H1 (cell line): Measurements from ENCODE around the gene IGFALS. TPM values are rescaled to one million over a fixed set of nuclear protein-coding genes. Genes with fewer than 3 reads are reported as not detected.

Experiments used
- CTCF ChIA-PET: fragments of 300-600 bp; sonication (Branson Sonifier 250); formaldehyde crosslinking; loops from one replicate; lab custom pipeline; 2021; ENCODE audit not compliant: partially characterized antibody; lab: Charles Lee
- POLR2A ChIA-PET: fragments of 300-600 bp; sonication (Branson Sonifier 250); formaldehyde crosslinking; loops from one replicate; lab custom pipeline; 2021; ENCODE audit warnings: inconsistent platforms; ENCODE audit not compliant: partially characterized antibody; lab: Charles Lee
- DNase-seq, 2 experiments: peaks; one replicate each; pipeline versions ENCODE4 v3.0.0 to v3.0.0-alpha.2; 2010 to 2022; ENCODE audit warnings: low spot score in 2 of 2, low read depth in 1 of 2, mixed read lengths in 1 of 2
- FAIRE-seq: peaks from 2 replicates; lab custom pipeline; 2011; peaks lifted over from hg19 to GRCh38; lab: Jason Lieb, UNC
- H2AFZ ChIP-seq: 2 replicates; pipeline ENCODE4 v1.8.1; 2012; ENCODE audit warnings: low read length, inconsistent platforms
- H2AK5ac ChIP-seq: 2 replicates; pipeline ENCODE4 v1.6.1; 2013; ENCODE audit warnings: low read depth, low read length
- H2BK120ac ChIP-seq: replicated peaks from 2 replicates; pipeline ENCODE3; 2013; ENCODE audit warnings: low read depth, low read length, inconsistent platforms
- H2BK12ac ChIP-seq: 2 replicates; pipeline ENCODE4 v1.6.1; 2013; ENCODE audit warnings: low read depth, low read length
- H2BK15ac ChIP-seq: 2 replicates; pipeline ENCODE4 v1.6.1; 2013; ENCODE audit warnings: low read length
- H2BK20ac ChIP-seq: 2 replicates; pipeline ENCODE4 v1.6.1; 2013; ENCODE audit warnings: low read length
- H2BK5ac ChIP-seq: 2 replicates; pipeline ENCODE4 v1.6.1; 2013; ENCODE audit warnings: low read depth, low read length
- H3K14ac ChIP-seq: 2 replicates; pipeline ENCODE4 v1.6.1; 2013; ENCODE audit warnings: inconsistent platforms; ENCODE audit not compliant: insufficient read length
- H3K18ac ChIP-seq: 2 replicates; pipeline ENCODE4 v1.6.1; 2013; ENCODE audit warnings: low read length; ENCODE audit errors: extremely low read depth
- H3K23ac ChIP-seq: 2 replicates; pipeline ENCODE4 v1.6.1; 2013; ENCODE audit warnings: inconsistent platforms; ENCODE audit not compliant: insufficient read length
- H3K23me2 ChIP-seq: 2 replicates; pipeline ENCODE4 v1.6.1; 2013; ENCODE audit warnings: low read depth, low read length
- H3K27ac ChIP-seq: 2 replicates; pipeline ENCODE4 v1.6.1; 2011; ENCODE audit warnings: low read depth, low read length, inconsistent platforms
- H3K27me3 ChIP-seq, 4 experiments: replicated peaks in 1 of 4; 1 replicate in 1 of 4; 2 replicates in 3 of 4; pipeline versions ENCODE4 v1.6.1 to v1.8.1; 2011 to 2013; ENCODE audit warnings: low read length in 3 of 4, mild to moderate bottlenecking in 3 of 4, inconsistent platforms in 2 of 4, mixed read lengths in 2 of 4, moderate library complexity in 1 of 4; ENCODE audit not compliant: control insufficient read depth in 3 of 4, insufficient read depth in 3 of 4; ENCODE audit errors: extremely low read depth in 1 of 4
- H3K36me3 ChIP-seq, 4 experiments: 2 replicates each; pipeline versions ENCODE4 v1.6.1 to v1.8.1; 2011 to 2013; ENCODE audit warnings: mild to moderate bottlenecking in 4 of 4, low read length in 3 of 4, moderate library complexity in 2 of 4, control low read depth in 1 of 4, inconsistent platforms in 1 of 4; ENCODE audit not compliant: insufficient read depth in 4 of 4, control insufficient read depth in 2 of 4
- H3K4ac ChIP-seq: replicated peaks from 2 replicates; pipeline ENCODE3; 2013; ENCODE audit warnings: low read length, low read depth, mixed read lengths, inconsistent platforms; ENCODE audit not compliant: insufficient read length
- H3K4me1 ChIP-seq, 4 experiments: replicated peaks in 1 of 4; 1 replicate in 1 of 4; 2 replicates in 3 of 4; pipeline versions ENCODE4 v1.6.1 to v1.8.1; 2011 to 2013; ENCODE audit warnings: low read length in 3 of 4, inconsistent platforms in 2 of 4, mixed read lengths in 1 of 4; ENCODE audit not compliant: insufficient read depth in 4 of 4, control insufficient read depth in 3 of 4
- H3K4me2 ChIP-seq, 2 experiments: 2 replicates each; pipeline versions ENCODE4 v1.6.1 to v1.8.1; 2011 to 2013; ENCODE audit warnings: low read depth in 2 of 2, low read length in 2 of 2, control low read depth in 1 of 2, inconsistent platforms in 1 of 2, mild to moderate bottlenecking in 1 of 2; ENCODE audit not compliant: insufficient read depth in 1 of 2
- H3K4me3 ChIP-seq, 4 experiments: fragments of 200-600, 300-600 bp in 1 of 4; sonication (generic), shearing (Covaris generic), sonication (Bioruptor Twin) in 1 of 4; 2 replicates each; pipeline versions ENCODE4 v1.5.1 to v1.8.1; 2011 to 2016; ENCODE audit warnings: low read length in 4 of 4, low read depth in 3 of 4, control low read depth in 2 of 4, inconsistent platforms in 2 of 4, mild to moderate bottlenecking in 2 of 4, mixed read lengths in 1 of 4, moderate library complexity in 1 of 4; ENCODE audit not compliant: insufficient read depth in 2 of 4; ENCODE audit errors: extremely low read depth in 1 of 4
- H3K56ac ChIP-seq: replicated peaks from 2 replicates; pipeline ENCODE3; 2013; ENCODE audit warnings: low read depth, mild to moderate bottlenecking, mixed read lengths, low read length, inconsistent platforms; ENCODE audit not compliant: insufficient read length
- H3K79me1 ChIP-seq: 2 replicates; pipeline ENCODE4 v1.6.1; 2013; ENCODE audit warnings: low read depth, low read length, control low read depth
- H3K79me2 ChIP-seq, 2 experiments: 2 replicates each; pipeline versions ENCODE4 v1.6.1 to v1.8.1; 2012 to 2013; ENCODE audit warnings: low read length in 2 of 2, mild to moderate bottlenecking in 2 of 2, inconsistent platforms in 1 of 2; ENCODE audit not compliant: insufficient read depth in 2 of 2, control insufficient read depth in 1 of 2
- H3K9ac ChIP-seq, 4 experiments: replicated peaks in 1 of 4; 1 replicate in 1 of 4; 2 replicates in 3 of 4; pipeline versions ENCODE4 v1.6.1 to v1.8.1; 2011 to 2013; ENCODE audit warnings: low read depth in 3 of 4, low read length in 3 of 4, control low read depth in 2 of 4, mild to moderate bottlenecking in 2 of 4, moderate library complexity in 2 of 4, inconsistent platforms in 1 of 4; ENCODE audit errors: extremely low read depth in 1 of 4
- H3K9me3 ChIP-seq, 2 experiments: 2 replicates each; pipeline versions ENCODE4 v1.6.1 to v1.8.1; 2012 to 2013; ENCODE audit warnings: mild to moderate bottlenecking in 2 of 2, moderate library complexity in 2 of 2, control low read depth in 1 of 2, inconsistent platforms in 1 of 2, low read depth in 1 of 2, low read length in 1 of 2, mixed read lengths in 1 of 2; ENCODE audit not compliant: insufficient read depth in 2 of 2
- H4K20me1 ChIP-seq, 2 experiments: replicated peaks in 1 of 2; 2 replicates each; pipeline versions ENCODE3 to v1.8.1; 2011 to 2013; ENCODE audit warnings: inconsistent platforms in 2 of 2, low read length in 2 of 2, mild to moderate bottlenecking in 1 of 2; ENCODE audit not compliant: insufficient read depth in 2 of 2, control insufficient read depth in 1 of 2
- H4K5ac ChIP-seq: 2 replicates; pipeline ENCODE4 v1.6.1; 2013; ENCODE audit warnings: low read length, low read depth, mixed read lengths, inconsistent platforms; ENCODE audit not compliant: insufficient read length
- H4K8ac ChIP-seq: 2 replicates; pipeline ENCODE4 v1.8.0; 2013; ENCODE audit warnings: mild to moderate bottlenecking, moderate library complexity, low read length, inconsistent platforms; ENCODE audit not compliant: insufficient read depth; ENCODE audit errors: extremely low read depth
- H4K91ac ChIP-seq: replicated peaks from 2 replicates; pipeline ENCODE3; 2013; ENCODE audit warnings: low read length, mixed read lengths, inconsistent platforms; ENCODE audit not compliant: insufficient read length
- CBX8 ChIP-seq: fragments of 300-800, 300-1000 bp; sonication (generic); IDR thresholded peaks from 2 replicates; pipeline ENCODE4 v1.7.1; 2016; ENCODE audit warnings: low read depth, low read length, borderline replicate concordance
- HDAC2 ChIP-seq, 2 experiments: fragments of 300-600 bp in 1 of 2; sonication (generic) in 1 of 2; IDR thresholded peaks; 2 replicates each; pipeline ENCODE4 v1.6.1; 2011 to 2012; ENCODE audit warnings: low read depth in 2 of 2, low read length in 2 of 2, mild to moderate bottlenecking in 2 of 2, moderate library complexity in 2 of 2, borderline replicate concordance in 1 of 2, inconsistent platforms in 1 of 2
- KDM5A ChIP-seq: fragments of 200-600 bp; IDR thresholded peaks from 2 replicates; pipeline ENCODE4 v1.7.1; 2012; ENCODE audit warnings: mild to moderate bottlenecking, low read length, inconsistent platforms, mixed read lengths
- NRF1 ChIP-seq: IDR thresholded peaks from 2 replicates; pipeline ENCODE4 v1.6.1; 2011; ENCODE audit warnings: mild to moderate bottlenecking, low read depth, low read length, improper control_type of control experiment
- RAD21 ChIP-seq, 2 experiments: IDR thresholded peaks in 1 of 2; conservative IDR thresholded peaks in 1 of 2; 2 replicates each; pipeline ENCODE4 v1.6.1; 2011; ENCODE audit warnings: low read depth in 2 of 2, low read length in 2 of 2, improper control_type of control experiment in 1 of 2, inconsistent platforms in 1 of 2, mild to moderate bottlenecking in 1 of 2, moderate library complexity in 1 of 2
- SIN3A ChIP-seq, 2 experiments: IDR thresholded peaks in 1 of 2; conservative IDR thresholded peaks in 1 of 2; 2 replicates each; pipeline ENCODE4 v1.6.1; 2011 to 2012; ENCODE audit warnings: low read length in 2 of 2, improper control_type of control experiment in 1 of 2, low read depth in 1 of 2, mild to moderate bottlenecking in 1 of 2
- TCF12 ChIP-seq: IDR thresholded peaks from 2 replicates; pipeline ENCODE4 v1.6.1; 2011; ENCODE audit warnings: low read depth, mild to moderate bottlenecking, low read length
- WGBS, 2 experiments: shearing (Covaris generic) in 1 of 2; methylation state at CpG; one replicate each; pipeline versions ENCODE4 v1.1.6 to v1.1.7; 2013 to 2015; ENCODE audit warnings: low lambda C conversion rate in 2 of 2, mixed read lengths in 2 of 2, inconsistent platforms in 1 of 2, low coverage in 1 of 2, missing lambda C conversion rate in 1 of 2; ENCODE audit not compliant: insufficient replicate concordance in 2 of 2, insufficient coverage in 1 of 2, insufficient read length in 1 of 2; ENCODE audit errors: extremely low coverage in 1 of 2, missing lambda C conversion rate in 1 of 2; 5-methylcytosine and 5-hydroxymethylcytosine counted together
- polyA plus RNA-seq, 7 experiments: library from polyadenylated mRNA; depleted of rRNA in 3 of 7; stranded (reverse) in 5 of 7; unstranded in 2 of 7; fragments of >200 nt in 5 of 7; fragments of 200-250 nt in 2 of 7; gene quantifications; 1 replicate in 5 of 7; 2 replicates in 1 of 7; 4 replicates in 1 of 7; pipeline versions ENCODE4 v1.2.1 to v1.2.3, GENCODE V29; 2011 to 2013; ENCODE audit warnings: missing spikeins in 2 of 7, mixed read lengths in 2 of 7
- total RNA-seq: library from RNA; stranded (reverse); fragmentation: NEBNext Ultra II Directional; extraction: Animal tissue kit (Norgen Biotek cat#: 25700); gene quantifications from 2 replicates; pipeline ENCODE4 v1.2.1, GENCODE V29; 2021

The IGFALS gene
- total and polyA plus RNA-seq, 2 of the 8 experiments (the other 6 are each of a cell fraction or from before 2014, with no cell fraction given): not detected

DNA sequence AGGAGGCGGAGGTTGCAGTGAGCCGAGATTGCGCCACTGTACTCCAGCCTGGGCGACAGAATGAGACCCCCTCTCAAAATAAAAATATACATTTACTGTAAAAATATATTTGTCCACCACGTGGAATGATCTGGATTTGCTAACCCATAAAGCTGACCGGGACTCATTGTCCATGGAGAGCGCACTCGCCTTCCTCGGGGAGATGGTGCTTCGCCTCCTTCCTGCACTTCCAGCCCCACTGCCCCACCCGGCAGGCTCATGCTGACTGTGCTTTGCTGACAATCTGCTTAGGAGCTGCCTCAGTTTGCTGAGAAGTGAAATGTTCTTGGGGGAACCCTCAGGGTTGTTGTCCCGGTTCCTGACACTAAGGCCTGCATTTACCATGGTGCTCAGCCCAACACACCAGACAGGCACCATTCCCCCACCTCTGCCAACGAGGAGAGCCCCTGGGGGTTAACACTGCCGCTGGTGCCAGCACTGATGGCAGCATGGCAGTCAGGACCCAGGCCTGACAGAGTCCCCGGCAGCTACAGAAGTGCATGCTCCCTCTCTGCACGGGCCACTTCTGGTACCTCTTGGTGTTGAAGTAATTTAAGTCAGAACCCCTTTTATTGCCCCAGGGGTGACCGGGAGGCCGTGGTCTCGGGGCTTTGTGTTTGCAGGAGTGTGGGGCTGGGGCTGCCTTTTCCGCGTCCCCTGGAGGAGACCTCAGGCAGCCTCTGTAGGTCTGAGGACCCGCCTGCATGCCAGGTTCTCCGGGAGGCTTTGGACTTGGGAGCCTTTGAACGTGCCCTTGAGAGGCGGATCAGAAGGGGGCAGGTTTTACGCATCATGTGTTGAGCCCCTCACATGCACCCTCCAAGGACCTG, 8.3 kb downstream of the IGFALS start:
- no peak overlapping the region for H3K27ac ChIP-seq
- H4K20me1 ChIP-seq: peaks cover 20 to 25% of the 10 kb centered on the region in 2 experiments
- H3K14ac ChIP-seq: no peak overlapping the region
- H3K23me2 ChIP-seq: peaks cover 3% of the 10 kb centered on the region; the same call in 1 of the 2 replicates
- H3K36me3 ChIP-seq: peaks cover 0 to 29% (median 3%) of the 10 kb centered on the region in 4 experiments; a peak in 4 of 8 replicates
- no peaks in the 10 kb centered on the region for H3K9me3 ChIP-seq
- no peak overlapping the region for H3K4ac ChIP-seq
- H4K8ac ChIP-seq: no peak overlapping the region
- H3K27me3 ChIP-seq: no peaks in the 10 kb centered on the region
- ChIA-PET CTCF (interaction anchor here (0.5 to 1.4 kb wide), 4 partner anchors 11 to 271 kb away, joined by 3 to 4 read pairs (median 3); partner anchors contain the start of gene FAHD1), POLR2A (interaction anchor here (0.7 to 12.0 kb wide), 4 partner anchors 8 to 42 kb away, joined by 4 to 246 read pairs (median 8); partner anchors contain the start of genes EME2, FAHD1, HAGH and MRPS34)
- no peak overlapping the region for H3K4me3 ChIP-seq
- no peak overlapping the region for H2BK120ac ChIP-seq
- no peak overlapping the region for H2BK15ac ChIP-seq
- no peak overlapping the region for H2BK5ac ChIP-seq
- H2BK12ac ChIP-seq: no peak overlapping the region
- 92% methylated on average over 26 of the region's 26 CpGs; no CpG with 5 or more reads in 1 of the 2 experiments for WGBS, 2 experiments
- H3K9ac ChIP-seq: no peak overlapping the region
- no peak overlapping the region for H3K23ac ChIP-seq
- H4K91ac ChIP-seq: no peak overlapping the region
- FAIRE-seq: no peak
- H4K5ac ChIP-seq: no peak overlapping the region
- H3K4me2 ChIP-seq: no peak overlapping the region
- H2AFZ ChIP-seq: no peak overlapping the region
- no peak overlapping the region for H3K18ac ChIP-seq
- H3K79me2 ChIP-seq: peaks cover 0 to 35% of the 10 kb centered on the region in 2 experiments; a peak in 3 of 4 replicates
- no peak for TF ChIP-seq NRF1
- TF ChIP-seq CBX8: no peak
- no peak for TF ChIP-seq RAD21 (IDR thresholded peaks at IDR 0.05 in 1 of 2, conservative IDR thresholded peaks at IDR 0.05 in 1 of 2; ENCODE audit: low read depth in 2 of 2, low read length in 2 of 2)
- TF ChIP-seq TCF12: no peak
- TF ChIP-seq KDM5A: no peak
- TF ChIP-seq HDAC2 (IDR thresholded peaks at IDR 0.05; ENCODE audit: borderline replicate concordance in 1 of 2, low read depth in 2 of 2, low read length in 2 of 2): no peak
- no peak for TF ChIP-seq SIN3A (conservative IDR thresholded peaks at IDR 0.05 in 1 of 2, IDR thresholded peaks at IDR 0.05 in 1 of 2; ENCODE audit: low read depth in 1 of 2, low read length in 2 of 2)
- H2BK20ac ChIP-seq: no peak overlapping the region
- no peak for DNase-seq
- peaks cover 16% of the 10 kb centered on the region; the same call in 1 of the 2 replicates for H3K79me1 ChIP-seq
- no peak overlapping the region for H2AK5ac ChIP-seq
- H3K56ac ChIP-seq: no peak overlapping the region
- peaks cover 0 to 7% (median 4%) of the 10 kb centered on the region in 4 experiments; a peak in 5 of 7 replicates for H3K4me1 ChIP-seq
